ENCODE data around the gene ARHGEF11. TPM values are rescaled to one million over a fixed set of nuclear protein-coding genes. Genes with fewer than 3 reads are reported as not detected.

ARHGEF11 gene
- total RNA-seq, 3 donors from 2014 or later = 1.4 to 1.8 (median 1.7) TPM

DNA sequence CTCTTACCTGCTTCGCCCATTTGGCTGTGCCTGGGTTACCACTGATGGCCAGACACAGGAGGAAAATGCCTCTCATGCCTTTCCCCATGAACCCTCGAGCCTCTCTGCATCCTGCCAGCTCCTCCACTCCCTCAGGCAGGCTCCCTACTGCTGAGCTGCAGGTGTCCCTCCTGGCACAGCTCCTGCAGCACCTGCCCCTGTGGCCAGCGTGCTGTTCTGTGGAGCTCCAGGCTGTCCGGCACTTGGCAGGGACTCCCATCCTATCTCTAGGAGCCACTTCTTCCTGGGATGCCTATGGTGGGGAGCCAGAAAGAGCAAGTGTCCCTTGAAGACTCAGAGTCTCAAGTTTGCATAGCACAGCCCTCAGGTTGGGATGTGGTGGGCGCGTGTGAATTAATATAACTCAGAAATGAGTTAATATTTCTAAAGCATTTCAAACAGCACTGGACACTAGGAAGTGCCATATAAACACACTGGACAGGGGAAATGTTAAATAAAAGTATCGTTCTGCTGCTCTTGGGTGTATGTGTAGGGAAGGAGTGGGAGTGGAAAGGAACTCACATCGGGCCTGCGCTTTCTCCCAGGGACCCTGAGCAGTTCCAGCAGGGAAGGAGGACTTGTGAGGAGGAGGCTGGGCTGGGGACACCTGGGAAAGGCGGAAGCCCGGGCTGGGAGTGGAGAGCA, 122.4 kb downstream of the ARHGEF11 start:
- ATAC-seq (no peak), DNase-seq (no peak)
- Mint-ChIP-seq H3K27me3 (ENCODE audit: low read depth) (peaks cover 89% of the 10 kb centered on the region), H3K9me3 (no peaks in the 10 kb centered on the region), H3K4me1 (ENCODE audit: low read depth) (peaks cover 18% of the 10 kb centered on the region), H3K4me3 (peak overlapping the region; percentile 46), H3K36me3 (ENCODE audit: insufficient read depth) (no peaks in the 10 kb centered on the region)

DNA sequence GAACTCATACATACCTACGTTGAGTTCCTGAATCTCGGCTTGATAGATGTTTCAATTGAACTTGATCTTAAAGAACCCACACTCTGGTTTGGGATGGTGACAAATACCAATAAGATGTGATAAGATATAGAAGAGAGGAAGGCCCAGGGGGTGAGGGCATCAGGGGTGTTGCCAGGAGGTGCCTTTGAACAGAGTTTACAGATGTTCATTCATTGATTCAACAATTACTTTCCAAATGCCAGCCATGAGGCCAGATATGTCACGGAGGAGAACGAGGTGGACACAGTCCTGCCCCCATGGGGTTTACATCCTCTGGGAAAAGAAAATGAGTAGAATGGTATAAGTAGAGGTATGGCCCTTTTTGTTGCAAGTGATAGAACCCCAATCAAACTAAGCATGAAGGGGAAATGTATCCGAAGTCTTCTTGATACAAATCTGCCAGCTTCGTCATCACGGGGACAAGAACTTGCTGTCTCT, 124.5 kb downstream of the ARHGEF11 start:
- H3K4me3 Mint-ChIP-seq = no peak overlapping the region
- H3K36me3 Mint-ChIP-seq (ENCODE audit: insufficient read depth) = no peaks in the 10 kb centered on the region
- ATAC-seq (no peak), DNase-seq (no peak)
- H3K9me3 Mint-ChIP-seq = no peaks in the 10 kb centered on the region
- H3K4me1 Mint-ChIP-seq (ENCODE audit: low read depth) = peaks cover 9% of the 10 kb centered on the region
- H3K27me3 Mint-ChIP-seq (ENCODE audit: low read depth) = peaks cover 86% of the 10 kb centered on the region

DNA sequence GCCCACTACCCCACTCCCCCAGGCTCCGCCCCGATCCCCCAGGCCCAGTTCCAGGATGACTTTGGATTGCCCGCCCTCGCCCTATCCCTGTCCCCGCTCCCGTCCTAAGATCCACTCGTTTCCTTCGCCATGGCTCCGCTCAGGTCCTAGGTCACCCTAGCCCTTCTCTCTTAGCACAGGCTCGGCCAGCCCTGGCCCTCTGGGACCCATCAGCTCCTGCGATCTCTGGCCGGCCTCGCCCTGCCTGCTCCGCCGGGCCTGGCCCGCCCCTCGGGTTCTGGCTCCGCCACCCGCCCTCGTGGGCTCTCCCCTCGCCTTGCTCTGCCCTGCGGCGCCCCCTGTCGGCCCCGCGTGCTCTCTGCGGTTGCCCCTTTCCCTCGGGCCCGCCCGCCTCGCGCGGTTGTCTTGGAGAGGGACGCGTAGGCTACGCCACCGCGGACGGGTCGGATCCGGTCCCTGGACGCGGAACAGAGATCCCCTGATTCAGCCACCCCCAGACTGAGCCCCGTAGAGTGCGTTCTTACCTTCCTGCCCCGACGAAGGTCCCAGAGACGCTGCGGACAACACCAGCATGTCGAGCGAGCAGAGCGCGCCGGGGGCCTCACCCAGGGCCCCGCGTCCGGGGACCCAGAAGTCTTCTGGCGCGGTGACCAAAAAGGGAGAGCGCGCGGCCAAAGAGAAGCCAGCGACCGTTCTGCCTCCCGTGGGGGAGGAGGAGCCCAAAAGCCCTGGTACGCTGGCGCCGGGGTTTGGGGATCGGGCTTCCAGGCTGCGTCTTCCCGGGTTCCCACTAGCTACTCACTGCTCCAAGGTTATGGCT, 125.1 kb downstream of the ARHGEF11 start, which contains the start of gene LRRC71:
Gene LRRC71, plus strand, starts transcription at position 400 of the 820 bp plus-strand sequence. Its CDS starts 172 bp downstream, at position 572.
- no peaks in the 10 kb centered on the region for H3K9me3 Mint-ChIP-seq
- peaks cover 85% of the 10 kb centered on the region for H3K27me3 Mint-ChIP-seq (ENCODE audit: low read depth)
- peaks cover 7% of the 10 kb centered on the region for H3K4me1 Mint-ChIP-seq (ENCODE audit: low read depth)
- ATAC-seq = peak; percentile 89 to 90
- no peak within 1 kb of the TSS for H3K4me3 Mint-ChIP-seq
- H3K36me3 Mint-ChIP-seq (ENCODE audit: insufficient read depth) = no peaks in the 10 kb centered on the region
- peak; percentile 57 for DNase-seq

DNA sequence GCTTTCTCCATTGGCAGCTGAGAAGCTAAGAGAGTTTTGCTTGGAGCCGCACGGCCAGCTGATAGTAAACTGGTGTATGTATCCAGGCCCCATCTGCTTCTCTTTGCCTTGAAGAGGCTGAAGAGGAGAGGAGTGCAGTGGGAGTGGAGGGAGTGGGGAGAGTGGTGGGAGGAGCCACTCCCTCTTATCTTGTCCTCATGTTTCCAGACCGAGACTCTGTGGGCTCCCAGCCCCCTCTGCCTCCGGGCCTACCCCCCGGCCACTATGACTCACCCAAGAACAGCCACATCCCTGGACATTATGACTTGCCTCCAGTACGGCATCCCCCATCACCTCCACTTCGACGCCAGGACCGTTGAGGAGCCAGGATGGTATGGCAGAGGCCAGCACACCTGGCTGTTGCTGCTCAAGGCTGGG, 131.1 kb downstream of the ARHGEF11 start:
- no peak overlapping the region for H3K4me3 Mint-ChIP-seq
- DNase-seq (no peak), ATAC-seq (no peak)
- no peaks in the 10 kb centered on the region for H3K9me3 Mint-ChIP-seq
- H3K36me3 Mint-ChIP-seq (ENCODE audit: insufficient read depth) = no peaks in the 10 kb centered on the region
- H3K27me3 Mint-ChIP-seq (ENCODE audit: low read depth) = peaks cover 50% of the 10 kb centered on the region
- no peaks in the 10 kb centered on the region for H3K4me1 Mint-ChIP-seq (ENCODE audit: low read depth)

DNA sequence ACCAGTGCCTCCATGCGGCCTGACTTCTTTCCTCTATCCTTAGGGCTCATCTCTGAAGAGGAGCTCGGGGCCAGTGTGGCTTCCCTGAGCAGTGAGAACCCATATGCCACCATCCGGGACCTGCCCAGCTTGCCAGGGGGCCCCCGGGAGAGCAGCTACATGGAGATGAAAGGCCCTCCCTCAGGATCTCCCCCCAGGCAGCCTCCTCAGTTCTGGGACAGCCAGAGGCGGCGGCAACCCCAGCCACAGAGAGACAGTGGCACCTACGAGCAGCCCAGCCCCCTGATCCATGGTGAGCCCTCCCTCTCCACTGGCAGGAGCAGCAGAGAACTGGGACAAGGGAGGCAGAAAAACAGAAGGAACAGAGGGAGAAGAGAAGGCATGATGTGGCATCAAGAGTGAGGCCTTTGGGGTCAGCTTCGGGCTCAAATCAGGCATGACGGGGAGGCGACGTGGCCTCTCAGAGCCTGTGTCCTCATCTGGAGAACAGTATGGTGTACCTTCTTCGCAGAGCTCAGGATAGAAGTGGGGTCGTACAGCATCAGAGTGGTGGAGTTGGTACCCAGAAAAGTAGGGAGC, 131.6 kb downstream of the ARHGEF11 start:
- no peak for ATAC-seq
- H3K27me3 Mint-ChIP-seq (ENCODE audit: low read depth) = peaks cover 44% of the 10 kb centered on the region

DNA sequence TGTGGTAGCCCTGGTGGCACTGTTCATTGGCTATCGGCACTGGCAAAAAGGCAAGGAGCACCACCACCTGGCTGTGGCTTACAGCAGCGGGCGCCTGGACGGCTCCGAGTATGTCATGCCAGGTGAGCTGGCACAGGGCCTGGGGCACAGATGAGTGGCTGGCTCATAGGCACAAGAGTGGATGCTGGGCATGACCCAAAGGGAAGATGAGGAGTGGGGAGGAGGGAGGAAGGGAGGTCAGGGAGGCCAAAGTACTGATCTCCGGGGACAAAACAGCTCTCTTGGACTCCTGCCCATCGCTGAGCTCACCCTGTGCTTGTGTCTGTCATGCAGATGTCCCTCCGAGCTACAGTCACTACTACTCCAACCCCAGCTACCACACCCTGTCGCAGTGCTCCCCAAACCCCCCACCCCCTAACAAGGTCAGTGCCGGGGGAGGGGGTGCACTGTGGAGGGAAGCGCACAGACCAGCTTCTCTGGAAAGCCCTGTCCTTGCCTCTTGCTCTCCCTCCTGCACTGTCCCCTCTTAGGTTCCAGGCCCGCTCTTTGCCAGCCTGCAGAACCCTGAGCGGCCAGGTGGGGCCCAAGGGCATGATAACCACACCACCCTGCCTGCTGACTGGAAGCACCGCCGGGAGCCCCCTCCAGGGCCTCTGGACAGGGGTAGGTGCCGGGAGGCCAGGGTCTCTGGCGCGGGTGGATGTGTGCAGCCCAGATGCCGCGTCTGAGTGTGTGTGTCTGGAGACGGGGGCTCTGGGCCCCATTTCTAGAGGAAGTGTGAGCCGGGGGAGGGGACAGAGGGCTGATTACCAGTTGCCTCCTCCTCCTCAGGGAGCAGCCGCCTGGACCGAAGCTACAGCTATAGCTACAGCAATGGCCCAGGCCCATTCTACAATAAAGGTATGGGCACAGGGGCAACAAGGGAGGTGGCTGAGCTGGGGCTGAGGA, 132.4 kb downstream of the ARHGEF11 start:
- ATAC-seq (no peak), DNase-seq (no peak)
- Mint-ChIP-seq H3K27me3 (ENCODE audit: low read depth) (peaks cover 42% of the 10 kb centered on the region), H3K4me3 (no peak overlapping the region), H3K4me1 (ENCODE audit: low read depth) (no peaks in the 10 kb centered on the region), H3K9me3 (no peaks in the 10 kb centered on the region), H3K36me3 (ENCODE audit: insufficient read depth) (no peaks in the 10 kb centered on the region)

More for the DNA sequence above, 131.6 kb downstream of the ARHGEF11 start:
- no peak overlapping the region for H3K4me3 Mint-ChIP-seq
- no peak for DNase-seq
- no peaks in the 10 kb centered on the region for H3K9me3 Mint-ChIP-seq
- H3K36me3 Mint-ChIP-seq (ENCODE audit: insufficient read depth) = no peaks in the 10 kb centered on the region
- no peaks in the 10 kb centered on the region for H3K4me1 Mint-ChIP-seq (ENCODE audit: low read depth)

DNA sequence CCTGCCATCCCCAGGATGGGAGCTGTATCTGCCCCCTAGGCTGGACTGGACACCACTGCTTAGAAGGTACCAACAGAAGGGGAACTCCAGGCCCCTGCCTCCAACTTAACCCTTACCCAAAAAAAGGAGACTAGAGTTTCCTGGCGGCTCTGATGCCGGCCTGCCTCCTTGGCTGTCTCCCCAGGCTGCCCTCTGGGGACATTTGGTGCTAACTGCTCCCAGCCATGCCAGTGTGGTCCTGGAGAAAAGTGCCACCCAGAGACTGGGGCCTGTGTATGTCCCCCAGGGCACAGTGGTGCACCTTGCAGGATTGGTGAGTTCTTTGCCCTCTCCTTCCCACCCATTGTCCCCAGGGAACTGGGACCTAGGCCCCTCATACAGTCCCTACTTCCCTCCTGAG, 133.2 kb downstream of the ARHGEF11 start:
- peaks cover 36% of the 10 kb centered on the region for H3K27me3 Mint-ChIP-seq (ENCODE audit: low read depth)

DNA sequence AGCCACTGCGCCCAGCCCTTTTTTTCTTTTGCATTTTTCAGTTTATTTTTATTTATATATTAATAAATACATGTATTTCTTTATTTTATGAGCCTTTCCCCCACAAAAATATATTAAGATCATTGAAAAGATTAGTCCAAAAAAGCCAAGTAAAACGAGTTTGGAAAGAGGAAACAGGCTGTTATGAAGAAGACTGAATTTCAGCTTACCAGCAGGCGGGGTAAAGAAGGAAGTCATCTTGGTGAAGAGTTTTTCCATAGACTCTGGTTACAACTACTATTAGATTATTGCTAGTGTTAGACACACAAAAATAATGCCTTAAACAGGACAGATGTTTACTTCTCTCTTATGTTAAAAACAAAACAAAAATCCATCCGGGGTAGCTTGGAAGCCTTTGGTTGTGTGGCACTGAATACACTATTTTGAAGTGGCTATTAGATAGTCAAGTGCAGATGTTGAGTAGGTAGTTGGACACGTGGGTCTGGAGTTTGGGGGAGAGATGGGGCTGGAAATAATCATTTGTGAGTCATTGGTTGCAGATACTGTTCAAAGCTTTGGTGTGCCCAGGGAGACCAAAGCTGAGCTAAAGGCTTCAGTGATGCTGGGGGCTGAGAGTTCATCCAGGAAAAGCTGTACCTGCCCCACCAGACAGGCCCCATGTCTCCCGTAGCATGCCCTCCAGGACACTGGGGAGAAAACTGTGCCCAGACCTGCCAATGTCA, 133.8 kb downstream of the ARHGEF11 start:
- DNase-seq (no peak), ATAC-seq (no peak)
- H3K27me3 Mint-ChIP-seq (ENCODE audit: low read depth) = peaks cover 34% of the 10 kb centered on the region
- H3K9me3 Mint-ChIP-seq = no peaks in the 10 kb centered on the region
- H3K4me3 Mint-ChIP-seq = no peak overlapping the region
- H3K36me3 Mint-ChIP-seq (ENCODE audit: insufficient read depth) = no peaks in the 10 kb centered on the region
- no peaks in the 10 kb centered on the region for H3K4me1 Mint-ChIP-seq (ENCODE audit: low read depth)

More for the DNA sequence above, 133.2 kb downstream of the ARHGEF11 start:
- ATAC-seq = no peak
- H3K9me3 Mint-ChIP-seq = no peaks in the 10 kb centered on the region
- H3K4me3 Mint-ChIP-seq = no peak overlapping the region
- DNase-seq = no peak
- no peaks in the 10 kb centered on the region for H3K36me3 Mint-ChIP-seq (ENCODE audit: insufficient read depth)
- no peaks in the 10 kb centered on the region for H3K4me1 Mint-ChIP-seq (ENCODE audit: low read depth)

DNA sequence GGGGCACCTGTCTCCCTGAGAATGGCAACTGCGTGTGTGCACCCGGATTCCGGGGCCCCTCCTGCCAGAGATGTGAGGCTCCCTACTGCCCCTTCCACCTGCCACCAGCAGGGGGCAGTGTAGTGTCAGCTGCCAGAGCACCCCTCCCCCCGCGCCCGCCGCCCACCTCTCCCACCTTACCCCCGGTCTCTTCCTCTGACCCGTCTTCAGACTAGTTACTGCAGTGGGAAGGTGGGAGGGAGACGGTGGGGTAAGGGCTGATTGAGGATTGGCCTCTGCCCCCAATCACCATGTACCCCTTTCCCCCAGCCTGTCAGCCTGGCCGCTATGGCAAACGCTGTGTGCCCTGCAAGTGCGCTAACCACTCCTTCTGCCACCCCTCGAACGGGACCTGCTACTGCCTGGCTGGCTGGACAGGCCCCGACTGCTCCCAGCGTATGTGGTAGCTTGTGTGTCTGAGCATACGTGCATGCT, 135.2 kb downstream of the ARHGEF11 start:
- Mint-ChIP-seq H3K9me3 (no peaks in the 10 kb centered on the region), H3K4me1 (ENCODE audit: low read depth) (no peaks in the 10 kb centered on the region), H3K4me3 (no peak overlapping the region), H3K27me3 (ENCODE audit: low read depth) (peaks cover 27% of the 10 kb centered on the region), H3K36me3 (ENCODE audit: insufficient read depth) (no peaks in the 10 kb centered on the region)
- DNase-seq (peak; percentile 51), ATAC-seq (peak; percentile 54 to 69)

DNA sequence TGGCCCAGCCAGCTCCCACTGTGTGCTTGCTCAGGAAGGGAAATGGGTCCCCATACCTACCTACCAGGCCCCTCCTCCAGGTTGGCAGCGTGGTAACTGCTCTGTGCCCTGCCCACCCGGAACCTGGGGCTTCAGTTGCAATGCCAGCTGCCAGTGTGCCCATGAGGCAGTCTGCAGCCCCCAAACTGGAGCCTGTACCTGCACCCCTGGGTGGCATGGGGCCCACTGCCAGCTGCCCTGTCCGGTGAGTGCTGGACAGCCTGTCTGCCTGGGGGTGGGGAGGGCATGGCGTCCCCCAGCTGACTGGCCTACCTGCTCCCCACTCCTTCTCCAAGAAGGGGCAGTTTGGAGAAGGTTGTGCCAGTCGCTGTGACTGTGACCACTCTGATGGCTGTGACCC, 135.9 kb downstream of the ARHGEF11 start:
- no peak overlapping the region for H3K4me3 Mint-ChIP-seq
- H3K27me3 Mint-ChIP-seq (ENCODE audit: low read depth) = peaks cover 22% of the 10 kb centered on the region
- no peaks in the 10 kb centered on the region for H3K9me3 Mint-ChIP-seq
- H3K4me1 Mint-ChIP-seq (ENCODE audit: low read depth) = no peaks in the 10 kb centered on the region
- H3K36me3 Mint-ChIP-seq (ENCODE audit: insufficient read depth) = no peaks in the 10 kb centered on the region
- no peak for DNase-seq
- ATAC-seq = no peak

DNA sequence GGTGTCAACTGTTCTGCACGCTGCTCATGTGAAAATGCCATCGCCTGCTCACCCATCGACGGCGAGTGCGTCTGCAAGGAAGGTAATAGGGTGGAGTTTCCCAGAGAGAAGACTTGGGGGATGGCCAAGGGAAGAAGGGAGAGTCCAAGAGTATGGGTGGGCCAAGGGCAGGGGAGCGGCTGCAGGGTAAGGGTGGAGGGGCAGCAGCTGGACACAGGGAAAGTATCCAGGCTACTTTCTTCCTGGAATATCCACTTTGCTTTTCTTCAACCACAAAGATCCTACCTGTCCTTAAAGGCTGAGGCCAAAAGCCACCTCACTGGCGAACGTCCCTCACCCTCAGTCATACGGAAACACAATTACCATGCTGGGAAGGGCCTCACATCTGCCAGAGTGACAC, 136.6 kb downstream of the ARHGEF11 start:
- no peak for ATAC-seq

DNA sequence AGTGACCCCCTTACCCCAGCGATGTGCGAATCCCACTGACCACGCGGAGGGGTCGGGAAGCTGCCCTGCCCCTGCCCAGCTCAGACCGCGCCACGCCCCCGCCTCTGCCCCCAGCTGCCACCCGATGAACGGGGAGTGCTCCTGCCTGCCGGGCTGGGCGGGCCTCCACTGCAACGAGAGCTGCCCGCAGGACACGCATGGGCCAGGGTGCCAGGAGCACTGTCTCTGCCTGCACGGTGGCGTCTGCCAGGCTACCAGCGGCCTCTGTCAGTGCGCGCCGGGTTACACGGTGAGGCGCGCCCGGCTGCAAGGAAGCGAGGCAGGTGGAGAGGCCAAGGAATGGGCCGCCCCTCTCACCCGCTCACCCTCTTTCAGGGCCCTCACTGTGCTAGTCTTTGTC, 137.0 kb downstream of the ARHGEF11 start:
- ATAC-seq = no peak
- no peak for DNase-seq
- no peaks in the 10 kb centered on the region for H3K4me1 Mint-ChIP-seq (ENCODE audit: low read depth)
- H3K36me3 Mint-ChIP-seq (ENCODE audit: insufficient read depth) = no peaks in the 10 kb centered on the region
- peaks cover 16% of the 10 kb centered on the region for H3K27me3 Mint-ChIP-seq (ENCODE audit: low read depth)
- H3K9me3 Mint-ChIP-seq = no peaks in the 10 kb centered on the region
- no peak overlapping the region for H3K4me3 Mint-ChIP-seq

More for the DNA sequence above, 136.6 kb downstream of the ARHGEF11 start:
- H3K9me3 Mint-ChIP-seq = no peaks in the 10 kb centered on the region
- H3K4me3 Mint-ChIP-seq = no peak overlapping the region
- H3K4me1 Mint-ChIP-seq (ENCODE audit: low read depth) = no peaks in the 10 kb centered on the region
- no peaks in the 10 kb centered on the region for H3K36me3 Mint-ChIP-seq (ENCODE audit: insufficient read depth)
- peaks cover 19% of the 10 kb centered on the region for H3K27me3 Mint-ChIP-seq (ENCODE audit: low read depth)
- DNase-seq = no peak
